ENCODE data around the gene SMCO2.

The SMCO2 gene

GRCh38 chr12:27498761-27499160 is 52.2 kb downstream of the SMCO2 start:
- DNase-seq: no peak
- TF ChIP-seq POLR2A (IDR thresholded peaks at IDR 0.05; ENCODE audit: low read length): no peak
- TF ChIP-seq GATA1 (IDR thresholded peaks at IDR 0.05; ENCODE audit: low read depth, low read length): no peak

GRCh38 chr12:27499377-27499776 is 52.8 kb downstream of the SMCO2 start:
- no peak for TF ChIP-seq POLR2A (IDR thresholded peaks at IDR 0.05; ENCODE audit: low read length)
- no peak for DNase-seq

- no peak for DNase-seq
- TF ChIP-seq POLR2A (IDR thresholded peaks at IDR 0.05; ENCODE audit: low read length) (no peak), GATA1 (IDR thresholded peaks at IDR 0.05; ENCODE audit: low read depth, low read length) (no peak)
Observed at GRCh38 chr12:27500546-27500945, 54.0 kb downstream of the SMCO2 start.

GRCh38 chr12:27502021-27502435 is 55.5 kb downstream of the SMCO2 start:
- TF ChIP-seq POLR2A (IDR thresholded peaks at IDR 0.05; ENCODE audit: low read length) (no peak), GATA1 (IDR thresholded peaks at IDR 0.05; ENCODE audit: low read depth, low read length) (no peak)
- DNase-seq: no peak

- DNase-seq: no peak
Observed at GRCh38 chr12:27504507-27504906, 58.0 kb downstream of the SMCO2 start.

GRCh38 chr12:27505109-27505508 is 58.6 kb downstream of the SMCO2 start:
- DNase-seq: no peak
- no peak for TF ChIP-seq POLR2A (IDR thresholded peaks at IDR 0.05; ENCODE audit: low read length)
- no peak for TF ChIP-seq GATA1 (IDR thresholded peaks at IDR 0.05; ENCODE audit: low read depth, low read length)

More at GRCh38 chr12:27504507-27504906, 58.0 kb downstream of the SMCO2 start:
- TF ChIP-seq POLR2A (IDR thresholded peaks at IDR 0.05; ENCODE audit: low read length): no peak

- TF ChIP-seq GATA1 (IDR thresholded peaks at IDR 0.05; ENCODE audit: low read depth, low read length): no peak
Observed at GRCh38 chr12:27505761-27506160, 59.2 kb downstream of the SMCO2 start.

GRCh38 chr12:27506645-27507189 is 60.2 kb downstream of the SMCO2 start:
- TF ChIP-seq GATA1 (IDR thresholded peaks at IDR 0.05; ENCODE audit: low read depth, low read length) (no peak), POLR2A (IDR thresholded peaks at IDR 0.05; ENCODE audit: low read length) (no peak)
- no peak for DNase-seq

More at GRCh38 chr12:27505761-27506160, 59.2 kb downstream of the SMCO2 start:
- no peak for DNase-seq

GRCh38 chr12:27508736-27509431 is 62.3 kb downstream of the SMCO2 start:
- DNase-seq: no peak
- TF ChIP-seq GATA1 (IDR thresholded peaks at IDR 0.05; ENCODE audit: low read depth, low read length) (no peak), POLR2A (IDR thresholded peaks at IDR 0.05; ENCODE audit: low read length) (no peak)

GRCh38 chr12:27511031-27511722 is 64.6 kb downstream of the SMCO2 start:
- DNase-seq: no peak

GRCh38 chr12:27511723-27512045 is 65.1 kb downstream of the SMCO2 start:
- no peak for TF ChIP-seq GATA1 (IDR thresholded peaks at IDR 0.05; ENCODE audit: low read depth, low read length)
- no peak for TF ChIP-seq POLR2A (IDR thresholded peaks at IDR 0.05; ENCODE audit: low read length)

More at GRCh38 chr12:27511031-27511722, 64.6 kb downstream of the SMCO2 start:
- no peak for TF ChIP-seq GATA1 (IDR thresholded peaks at IDR 0.05; ENCODE audit: low read depth, low read length)
- TF ChIP-seq POLR2A (IDR thresholded peaks at IDR 0.05; ENCODE audit: low read length): no peak

GRCh38 chr12:27513155-27513824 is 66.8 kb downstream of the SMCO2 start:
- no peak for TF ChIP-seq GATA1 (IDR thresholded peaks at IDR 0.05; ENCODE audit: low read depth, low read length)
- TF ChIP-seq POLR2A (IDR thresholded peaks at IDR 0.05; ENCODE audit: low read length): no peak
- no peak for DNase-seq

More at GRCh38 chr12:27511723-27512045, 65.1 kb downstream of the SMCO2 start:
- DNase-seq: no peak

GRCh38 chr12:27515671-27516070 is 69.1 kb downstream of the SMCO2 start:
- no peak for DNase-seq
- TF ChIP-seq GATA1 (IDR thresholded peaks at IDR 0.05; ENCODE audit: low read depth, low read length) (no peak), POLR2A (IDR thresholded peaks at IDR 0.05; ENCODE audit: low read length) (no peak)

- TF ChIP-seq GATA1 (IDR thresholded peaks at IDR 0.05; ENCODE audit: low read depth, low read length) (no peak), POLR2A (IDR thresholded peaks at IDR 0.05; ENCODE audit: low read length) (no peak)
- no peak for DNase-seq
Observed at GRCh38 chr12:27516625-27517024, 70.1 kb downstream of the SMCO2 start.
